ENCODE measurements around the gene KLHL29. TPM values are rescaled to one million over a fixed set of nuclear protein-coding genes. Genes with fewer than 3 reads are reported as not detected.
A peak's percentile ranks its signal among the peaks of the same experiment; 100 is the strongest.

Gene KLHL29
- total and polyA plus RNA-seq, 9 donors, result 3.0 to 6.6 (median 3.9) TPM

DNA sequence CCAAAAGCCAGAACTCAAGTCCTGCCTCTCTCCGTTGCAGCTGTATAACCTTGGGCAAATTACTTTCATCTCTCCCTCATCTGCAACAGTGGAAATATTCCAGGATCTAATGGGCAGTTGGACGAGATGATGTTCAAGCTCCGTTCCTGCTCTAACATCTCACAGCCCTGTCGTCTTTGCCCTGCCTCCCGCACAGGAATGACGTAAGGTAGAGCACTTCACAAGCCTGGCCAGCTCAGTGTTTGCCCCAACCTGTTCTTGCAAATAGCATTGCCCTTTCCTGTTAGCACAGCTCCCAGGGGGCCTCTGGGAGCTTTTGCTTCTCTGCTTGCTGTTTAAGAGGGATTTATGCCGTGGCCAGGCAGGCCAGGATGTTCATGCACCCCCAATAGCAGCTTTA, 107.9 kb downstream of the KLHL29 start:
- no peaks in the 10 kb centered on the region for H3K9me3 ChIP-seq
- H3K4me1 ChIP-seq (ENCODE audit: insufficient read depth), result peaks cover 9% of the 10 kb centered on the region
- H3K36me3 ChIP-seq, result no peaks in the 10 kb centered on the region
- H3K27me3 ChIP-seq, result no peaks in the 10 kb centered on the region
- 64 to 75% (median 73%) methylated on average over 7 of the region's 7 CpGs for WGBS, 3 donors
- H3K27ac ChIP-seq, result no peak overlapping the region
- peak in 1 of 5 donors; percentile 5 for DNase-seq
- intact Hi-C loops (cut with DNase I), result no loop called here
- no peak overlapping the region for H3K4me3 ChIP-seq
- TF ChIP-seq EP300 (IDR thresholded peaks at IDR 0.05), result no peak
- TF ChIP-seq, protein P1, sequence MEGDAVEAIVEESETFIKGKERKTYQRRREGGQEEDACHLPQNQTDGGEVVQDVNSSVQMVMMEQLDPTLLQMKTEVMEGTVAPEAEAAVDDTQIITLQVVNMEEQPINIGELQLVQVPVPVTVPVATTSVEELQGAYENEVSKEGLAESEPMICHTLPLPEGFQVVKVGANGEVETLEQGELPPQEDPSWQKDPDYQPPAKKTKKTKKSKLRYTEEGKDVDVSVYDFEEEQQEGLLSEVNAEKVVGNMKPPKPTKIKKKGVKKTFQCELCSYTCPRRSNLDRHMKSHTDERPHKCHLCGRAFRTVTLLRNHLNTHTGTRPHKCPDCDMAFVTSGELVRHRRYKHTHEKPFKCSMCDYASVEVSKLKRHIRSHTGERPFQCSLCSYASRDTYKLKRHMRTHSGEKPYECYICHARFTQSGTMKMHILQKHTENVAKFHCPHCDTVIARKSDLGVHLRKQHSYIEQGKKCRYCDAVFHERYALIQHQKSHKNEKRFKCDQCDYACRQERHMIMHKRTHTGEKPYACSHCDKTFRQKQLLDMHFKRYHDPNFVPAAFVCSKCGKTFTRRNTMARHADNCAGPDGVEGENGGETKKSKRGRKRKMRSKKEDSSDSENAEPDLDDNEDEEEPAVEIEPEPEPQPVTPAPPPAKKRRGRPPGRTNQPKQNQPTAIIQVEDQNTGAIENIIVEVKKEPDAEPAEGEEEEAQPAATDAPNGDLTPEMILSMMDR (IDR thresholded peaks at IDR 0.05), result no peak
- TF ChIP-seq POLR2A (IDR thresholded peaks at IDR 0.05), result no peak

DNA sequence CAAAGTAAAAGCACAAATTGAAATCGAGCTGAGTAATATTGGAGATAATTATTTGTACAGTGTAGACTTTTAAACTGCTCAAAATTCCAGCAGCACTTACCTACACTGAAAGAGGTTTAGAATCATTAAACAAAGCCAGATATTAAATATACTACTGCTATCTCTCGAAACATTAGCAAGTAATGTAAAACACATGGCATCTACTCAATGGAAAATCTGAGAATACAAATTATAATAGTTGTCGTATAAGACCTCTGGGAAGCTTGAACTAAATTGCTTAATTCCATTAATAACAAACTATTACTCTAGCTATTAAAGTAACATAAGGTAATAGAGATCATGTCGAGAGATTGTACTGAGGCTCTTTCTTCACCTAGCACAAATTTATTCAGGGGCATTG, 108.9 kb downstream of the KLHL29 start:
- H3K36me3 ChIP-seq, result no peaks in the 10 kb centered on the region
- WGBS, 3 donors, result 89 to 94% (median 89%) methylated on average over 4 of the region's 4 CpGs
- H3K9me3 ChIP-seq, result no peaks in the 10 kb centered on the region
- H3K27ac ChIP-seq, result no peak overlapping the region
- H3K4me3 ChIP-seq, result no peak overlapping the region
- no peak for DNase-seq
- intact Hi-C loops (cut with DNase I), result no loop called here
- no peaks in the 10 kb centered on the region for H3K27me3 ChIP-seq
- H3K4me1 ChIP-seq (ENCODE audit: insufficient read depth), result peaks cover 9% of the 10 kb centered on the region
- no peak for TF ChIP-seq EP300 (IDR thresholded peaks at IDR 0.05)
- TF ChIP-seq POLR2A (IDR thresholded peaks at IDR 0.05), result no peak
- TF ChIP-seq, protein P1 (IDR thresholded peaks at IDR 0.05), result no peak

DNA sequence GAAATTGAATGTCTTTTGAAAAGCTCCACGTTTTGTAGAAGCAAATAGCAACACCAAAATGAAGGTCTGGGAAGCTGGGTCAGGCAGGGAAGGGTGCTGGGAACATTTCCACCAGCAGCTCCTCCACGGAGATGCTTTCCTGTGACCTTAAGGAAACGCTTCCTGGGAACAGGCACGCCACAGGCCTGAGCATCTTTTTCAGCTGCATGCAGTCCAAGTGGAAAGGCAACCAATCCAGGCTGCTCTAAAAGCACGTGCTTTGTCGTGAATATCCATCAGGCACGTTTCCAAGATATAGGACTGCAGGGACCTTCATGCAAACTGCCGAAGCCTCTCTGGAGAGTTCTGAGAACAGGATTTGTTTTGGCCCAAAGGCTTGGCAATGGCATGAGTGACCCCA, 109.3 kb downstream of the KLHL29 start:
- DNase-seq, result peak in 1 of 5 donors; percentile 14
- peaks cover 11% of the 10 kb centered on the region for H3K4me1 ChIP-seq (ENCODE audit: insufficient read depth)

DNA sequence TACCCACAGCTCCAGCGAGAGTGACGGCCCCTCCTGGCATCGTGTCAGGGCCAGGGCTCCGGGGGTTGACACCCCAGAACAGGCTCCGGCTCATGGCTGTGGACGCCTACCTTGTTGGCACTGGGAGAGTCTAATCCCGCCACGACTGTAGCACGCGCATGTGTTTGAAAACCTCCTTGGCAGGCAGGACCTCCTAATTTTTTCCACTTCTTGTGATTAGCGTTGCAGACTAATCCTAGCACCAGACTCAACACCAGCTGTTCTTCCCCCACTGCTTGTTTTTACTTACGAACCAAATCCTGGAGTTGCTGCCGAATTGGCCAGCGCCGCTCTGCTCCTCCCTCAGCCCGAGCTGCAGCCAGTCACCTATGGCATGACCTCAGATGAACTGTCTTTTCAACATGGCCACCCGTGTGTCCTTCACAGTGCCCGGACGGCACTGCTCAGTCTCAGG, 110.7 kb downstream of the KLHL29 start:
- intact Hi-C loops (cut with DNase I), result no loop called here
- Histone ChIP-seq H3K27ac (peak overlapping the region in 1 of 2 donors; percentile 36), H3K36me3 (no peaks in the 10 kb centered on the region)

More for the DNA sequence above, 109.3 kb downstream of the KLHL29 start:
- WGBS, 3 donors, result 64 to 74% (median 71%) methylated on average over 8 of the region's 8 CpGs
- Histone ChIP-seq H3K36me3 (no peaks in the 10 kb centered on the region), H3K9me3 (no peaks in the 10 kb centered on the region), H3K27ac (no peak overlapping the region), H3K27me3 (no peaks in the 10 kb centered on the region), H3K4me3 (no peak overlapping the region)
- intact Hi-C loops (cut with DNase I), result no loop called here
- TF ChIP-seq EP300 (IDR thresholded peaks at IDR 0.05) (no peak), POLR2A (IDR thresholded peaks at IDR 0.05) (no peak)
- TF ChIP-seq, protein P1 (IDR thresholded peaks at IDR 0.05), result no peak

More for the DNA sequence above, 110.7 kb downstream of the KLHL29 start:
- no peaks in the 10 kb centered on the region for H3K27me3 ChIP-seq
- 13 to 44% (median 18%) methylated on average over 19 of the region's 19 CpGs for WGBS, 3 donors
- TF ChIP-seq POLR2A (IDR thresholded peaks at IDR 0.05) (no peak), EP300 (IDR thresholded peaks at IDR 0.05) (no peak)
- TF ChIP-seq, protein P1 (IDR thresholded peaks at IDR 0.05), result no peak
- DNase-seq, result peak; percentile 34 to 68 (median 61)
- no peaks in the 10 kb centered on the region for H3K9me3 ChIP-seq
- H3K4me1 ChIP-seq (ENCODE audit: insufficient read depth), result peaks cover 15% of the 10 kb centered on the region
- H3K4me3 ChIP-seq, result no peak overlapping the region

Measured in ovary (tissue), 9 donors.